SK-N-SH (cell line): Measurements from ENCODE around the gene MTG1. TPM values are rescaled to one million over a fixed set of nuclear protein-coding genes. Genes with fewer than 3 reads are reported as not detected.

Experiments used
- CTCF ChIA-PET: fragments of 300-600, 350-600 bp; formaldehyde crosslinking; extraction: SDS; loops from one replicate; lab custom pipeline; 2021; lab: Yijun Ruan, JAX
- POLR2A ChIA-PET: fragments of 350-600 bp; sonication (Branson Sonifier 250); formaldehyde crosslinking; extraction: SDS; loops from one replicate; lab custom pipeline; 2020; ENCODE audit warnings: antibody characterized with exemption, inconsistent platforms; lab: Yijun Ruan, JAX
- DNase-seq: peaks from one replicate; pipeline ENCODE4 v3.0.0; 2012
- H2AFZ ChIP-seq: fragments of 200-600 bp; sonication (generic); 2 replicates; pipeline ENCODE4 v1.8.1; 2016; ENCODE audit warnings: antibody characterized with exemption, mild to moderate bottlenecking, low read depth
- H3F3A ChIP-seq: fragments of 200-600 bp; sonication (generic); replicated peaks from 2 replicates; pipeline ENCODE3; 2016; ENCODE audit warnings: antibody characterized with exemption, mild to moderate bottlenecking; ENCODE audit not compliant: insufficient read depth
- H3K27ac ChIP-seq, 2 experiments: fragments of 200-500 bp in 1 of 2; fragments of 200-600 bp in 1 of 2; sonication (Bioruptor generic) in 1 of 2; sonication (generic), shearing (Covaris generic) in 1 of 2; 2 replicates each; pipeline versions ENCODE4 v1.5.1 to v1.6.1; 2014 to 2016; ENCODE audit warnings: low read depth in 2 of 2, inconsistent platforms in 1 of 2, low read length in 1 of 2, mild to moderate bottlenecking in 1 of 2, mixed read lengths in 1 of 2
- H3K27me3 ChIP-seq: fragments of 200-600 bp; sonication (generic), shearing (Covaris generic); 2 replicates; pipeline ENCODE4 v1.6.1; 2016; ENCODE audit warnings: mixed run types; ENCODE audit not compliant: insufficient read depth
- H3K36me3 ChIP-seq, 2 experiments: fragments of 200-500 bp in 1 of 2; fragments of 200-600 bp in 1 of 2; sonication (Bioruptor generic) in 1 of 2; sonication (generic) in 1 of 2; replicated peaks in 1 of 2; 2 replicates each; pipeline versions ENCODE3 to v1.5.1; 2014 to 2016; ENCODE audit warnings: low read length in 1 of 2, mild to moderate bottlenecking in 1 of 2; ENCODE audit not compliant: insufficient read depth in 2 of 2, control insufficient read depth in 1 of 2
- H3K4me1 ChIP-seq, 2 experiments: fragments of 200-500 bp in 1 of 2; fragments of 200-600 bp in 1 of 2; sonication (Bioruptor generic) in 1 of 2; sonication (generic), shearing (Covaris generic) in 1 of 2; 2 replicates each; pipeline versions ENCODE4 v1.5.1 to v1.6.1; 2014 to 2016; ENCODE audit warnings: low read depth in 1 of 2, low read length in 1 of 2, mixed run types in 1 of 2; ENCODE audit not compliant: insufficient read depth in 2 of 2, control insufficient read depth in 1 of 2
- H3K4me2 ChIP-seq: fragments of 200-600 bp; sonication (generic), shearing (Covaris generic); 2 replicates; pipeline ENCODE4 v1.6.1; 2017; ENCODE audit warnings: mixed run types
- H3K4me3 ChIP-seq, 2 experiments: fragments of 200-500 bp in 1 of 2; fragments of 200-600 bp in 1 of 2; sonication (Bioruptor generic) in 1 of 2; sonication (generic), shearing (Covaris generic) in 1 of 2; 2 replicates each; pipeline versions ENCODE4 v1.5.1 to v1.8.1; 2014 to 2016; ENCODE audit warnings: low read depth in 2 of 2, inconsistent platforms in 1 of 2, low read length in 1 of 2, mild to moderate bottlenecking in 1 of 2, mixed read lengths in 1 of 2, moderate library complexity in 1 of 2
- H3K79me2 ChIP-seq: fragments of 200-600 bp; sonication (generic); 2 replicates; pipeline ENCODE4 v1.8.1; 2017; ENCODE audit warnings: mild to moderate bottlenecking; ENCODE audit not compliant: insufficient read depth
- H3K9ac ChIP-seq: fragments of 200-600 bp; sonication (generic); 2 replicates; pipeline ENCODE4 v1.6.1; 2017; ENCODE audit warnings: mixed run types
- H3K9me2 ChIP-seq: fragments of 200-600 bp; sonication (generic); 2 replicates; pipeline ENCODE4 v1.6.1; 2017; ENCODE audit warnings: mixed run types
- H3K9me3 ChIP-seq: fragments of 200-600 bp; sonication (generic); 2 replicates; pipeline ENCODE4 v1.6.1; 2017; ENCODE audit warnings: mixed run types, mild to moderate bottlenecking, moderate library complexity
- H4K20me1 ChIP-seq: fragments of 200-600 bp; sonication (generic); 2 replicates; pipeline ENCODE4 v1.6.1; 2017; ENCODE audit warnings: mild to moderate bottlenecking, mixed run types; ENCODE audit not compliant: insufficient read depth
- EP300 ChIP-seq, 2 experiments: IDR thresholded peaks; 2 replicates each; pipeline versions ENCODE4 v1.4.0 to v1.6.1; 2012; ENCODE audit warnings: borderline replicate concordance in 1 of 2, low read depth in 1 of 2, low read length in 1 of 2
- FOSL2 ChIP-seq: IDR thresholded peaks from 2 replicates; pipeline ENCODE4 v1.4.0; 2012; ENCODE audit warnings: low read depth, mild to moderate bottlenecking, moderate library complexity, borderline replicate concordance
- FOXJ3 ChIP-seq: sonication (generic); formaldehyde crosslinking; IDR thresholded peaks from 2 replicates; pipeline ENCODE4 v1.5.1; 2020; ENCODE audit warnings: mild to moderate bottlenecking, missing genetic modification reagents
- FOXM1 ChIP-seq: IDR thresholded peaks from 2 replicates; pipeline ENCODE4 v1.4.0; 2012; ENCODE audit warnings: low read depth, mild to moderate bottlenecking
- GATA2 ChIP-seq: sonication (generic); formaldehyde crosslinking; IDR thresholded peaks from 2 replicates; pipeline ENCODE4 v1.5.0; 2020; ENCODE audit warnings: mild to moderate bottlenecking, missing genetic modification reagents
- JUND ChIP-seq: IDR thresholded peaks from 2 replicates; pipeline ENCODE4 v1.4.0; 2012
- MXI1 ChIP-seq: IDR thresholded peaks from 2 replicates; pipeline ENCODE4 v1.6.1; 2012; ENCODE audit warnings: mild to moderate bottlenecking, low read depth, low read length, improper control_type of control experiment
- POLR2AphosphoS5 ChIP-seq: IDR thresholded peaks from 2 replicates; pipeline ENCODE4 v1.6.1; 2012; ENCODE audit warnings: low read depth, low read length
- RFX5 ChIP-seq: IDR thresholded peaks from 2 replicates; pipeline ENCODE4 v1.6.1; 2012; ENCODE audit warnings: mild to moderate bottlenecking, improper control_type of control experiment, low read length
- RXRA ChIP-seq: IDR thresholded peaks from 2 replicates; pipeline ENCODE4 v1.4.0; 2012; ENCODE audit warnings: low read depth, mild to moderate bottlenecking, borderline replicate concordance
- TEAD4 ChIP-seq: IDR thresholded peaks from 2 replicates; pipeline ENCODE4 v1.4.0; 2012; ENCODE audit warnings: mild to moderate bottlenecking, borderline replicate concordance; ENCODE audit not compliant: insufficient read depth
- WGBS: methylation state at CpG from one replicate; pipeline ENCODE4 v1.1.6; 2017; ENCODE audit warnings: low lambda C conversion rate; 5-methylcytosine and 5-hydroxymethylcytosine counted together
- polyA plus RNA-seq, 3 experiments: library from polyadenylated mRNA; depleted of rRNA; stranded (reverse); fragments of >200 nt; gene quantifications; 2 replicates each; pipeline ENCODE4 v1.2.3, GENCODE V29; 2012
- TF ChIP-seq, protein P1 (sequence below): IDR thresholded peaks from 2 replicates; pipeline ENCODE4 v1.4.0; 2012; ENCODE audit warnings: low read depth, borderline replicate concordance
- TF ChIP-seq, protein P2 (sequence below): IDR thresholded peaks from 2 replicates; pipeline ENCODE4 v1.6.1; 2012; ENCODE audit warnings: mild to moderate bottlenecking, low read depth, low read length, moderate library complexity
- TF ChIP-seq, protein P3 (sequence below): fragments of 150-350 bp; IDR thresholded peaks from 2 replicates; pipeline ENCODE4 v1.6.1; 2017; ENCODE audit warnings: antibody characterized with exemption, low read length, low read depth, borderline replicate concordance
- TF ChIP-seq, protein P4 (sequence below): IDR thresholded peaks from 2 replicates; pipeline ENCODE4 v1.4.0; 2012; ENCODE audit warnings: low read depth, borderline replicate concordance

Gene MTG1
- polyA plus RNA-seq, 1 of the 3 experiments (the other 2 are of a cell fraction) = 86.4 TPM

DNA sequence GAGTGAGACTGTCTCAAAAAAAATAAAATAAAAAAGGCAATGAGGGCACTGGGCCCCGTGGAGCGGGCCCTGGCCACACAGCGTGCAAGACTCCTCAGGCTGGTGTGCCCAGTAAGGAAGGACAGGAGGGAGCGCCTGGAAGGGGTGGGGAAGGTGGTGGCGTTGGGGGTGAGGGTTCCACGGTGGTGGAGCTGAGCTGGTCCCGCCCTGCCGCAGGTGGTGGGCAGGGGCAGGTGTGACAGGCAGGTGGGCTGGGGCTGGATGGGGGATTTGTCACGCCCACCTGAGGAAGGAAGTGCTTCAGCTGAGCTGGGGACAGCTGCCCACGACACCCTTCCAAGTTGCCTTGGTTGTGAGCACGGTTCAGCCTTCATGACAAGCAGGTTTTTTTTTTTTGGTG lies 47.5 kb upstream of the MTG1 start:
- H3K36me3 ChIP-seq = no peaks in the 10 kb centered on the region
- H4K20me1 ChIP-seq = no peaks in the 10 kb centered on the region
- no peaks in the 10 kb centered on the region for H3K9me3 ChIP-seq
- ChIA-PET CTCF (interaction anchor here (1.5 to 2.1 kb wide), 2 partner anchors 9 to 17 kb away, joined by 4 to 20 read pairs; no protein-coding TSS in a partner anchor), POLR2A (interaction anchor here (1.0 kb wide), 1 partner anchor 15 kb away, joined by 3 read pairs; no protein-coding TSS in a partner anchor)
- H3K4me2 ChIP-seq = no peak overlapping the region
- peaks cover 0 to 11% of the 10 kb centered on the region in 2 experiments; a peak in 1 of 4 replicates for H3K4me1 ChIP-seq
- 58% methylated on average over 11 of the region's 11 CpGs for WGBS
- no peak overlapping the region for H3K27ac ChIP-seq
- H3F3A ChIP-seq = no peaks in the 10 kb centered on the region
- H3K9ac ChIP-seq = no peak overlapping the region
- peaks cover 38% of the 10 kb centered on the region; the same call in 1 of the 2 replicates for H3K27me3 ChIP-seq
- no peaks in the 10 kb centered on the region for H3K9me2 ChIP-seq
- no peak overlapping the region for H2AFZ ChIP-seq
- no peak overlapping the region for H3K4me3 ChIP-seq
- H3K79me2 ChIP-seq = no peaks in the 10 kb centered on the region
- DNase-seq = no peak
- TF ChIP-seq, protein P1, sequence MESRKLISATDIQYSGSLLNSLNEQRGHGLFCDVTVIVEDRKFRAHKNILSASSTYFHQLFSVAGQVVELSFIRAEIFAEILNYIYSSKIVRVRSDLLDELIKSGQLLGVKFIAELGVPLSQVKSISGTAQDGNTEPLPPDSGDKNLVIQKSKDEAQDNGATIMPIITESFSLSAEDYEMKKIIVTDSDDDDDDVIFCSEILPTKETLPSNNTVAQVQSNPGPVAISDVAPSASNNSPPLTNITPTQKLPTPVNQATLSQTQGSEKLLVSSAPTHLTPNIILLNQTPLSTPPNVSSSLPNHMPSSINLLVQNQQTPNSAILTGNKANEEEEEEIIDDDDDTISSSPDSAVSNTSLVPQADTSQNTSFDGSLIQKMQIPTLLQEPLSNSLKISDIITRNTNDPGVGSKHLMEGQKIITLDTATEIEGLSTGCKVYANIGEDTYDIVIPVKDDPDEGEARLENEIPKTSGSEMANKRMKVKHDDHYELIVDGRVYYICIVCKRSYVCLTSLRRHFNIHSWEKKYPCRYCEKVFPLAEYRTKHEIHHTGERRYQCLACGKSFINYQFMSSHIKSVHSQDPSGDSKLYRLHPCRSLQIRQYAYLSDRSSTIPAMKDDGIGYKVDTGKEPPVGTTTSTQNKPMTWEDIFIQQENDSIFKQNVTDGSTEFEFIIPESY = no peak
- TF ChIP-seq TEAD4 = no peak
- TF ChIP-seq FOXM1 = no peak
- TF ChIP-seq, protein P2, sequence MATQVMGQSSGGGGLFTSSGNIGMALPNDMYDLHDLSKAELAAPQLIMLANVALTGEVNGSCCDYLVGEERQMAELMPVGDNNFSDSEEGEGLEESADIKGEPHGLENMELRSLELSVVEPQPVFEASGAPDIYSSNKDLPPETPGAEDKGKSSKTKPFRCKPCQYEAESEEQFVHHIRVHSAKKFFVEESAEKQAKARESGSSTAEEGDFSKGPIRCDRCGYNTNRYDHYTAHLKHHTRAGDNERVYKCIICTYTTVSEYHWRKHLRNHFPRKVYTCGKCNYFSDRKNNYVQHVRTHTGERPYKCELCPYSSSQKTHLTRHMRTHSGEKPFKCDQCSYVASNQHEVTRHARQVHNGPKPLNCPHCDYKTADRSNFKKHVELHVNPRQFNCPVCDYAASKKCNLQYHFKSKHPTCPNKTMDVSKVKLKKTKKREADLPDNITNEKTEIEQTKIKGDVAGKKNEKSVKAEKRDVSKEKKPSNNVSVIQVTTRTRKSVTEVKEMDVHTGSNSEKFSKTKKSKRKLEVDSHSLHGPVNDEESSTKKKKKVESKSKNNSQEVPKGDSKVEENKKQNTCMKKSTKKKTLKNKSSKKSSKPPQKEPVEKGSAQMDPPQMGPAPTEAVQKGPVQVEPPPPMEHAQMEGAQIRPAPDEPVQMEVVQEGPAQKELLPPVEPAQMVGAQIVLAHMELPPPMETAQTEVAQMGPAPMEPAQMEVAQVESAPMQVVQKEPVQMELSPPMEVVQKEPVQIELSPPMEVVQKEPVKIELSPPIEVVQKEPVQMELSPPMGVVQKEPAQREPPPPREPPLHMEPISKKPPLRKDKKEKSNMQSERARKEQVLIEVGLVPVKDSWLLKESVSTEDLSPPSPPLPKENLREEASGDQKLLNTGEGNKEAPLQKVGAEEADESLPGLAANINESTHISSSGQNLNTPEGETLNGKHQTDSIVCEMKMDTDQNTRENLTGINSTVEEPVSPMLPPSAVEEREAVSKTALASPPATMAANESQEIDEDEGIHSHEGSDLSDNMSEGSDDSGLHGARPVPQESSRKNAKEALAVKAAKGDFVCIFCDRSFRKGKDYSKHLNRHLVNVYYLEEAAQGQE = no peak

DNA sequence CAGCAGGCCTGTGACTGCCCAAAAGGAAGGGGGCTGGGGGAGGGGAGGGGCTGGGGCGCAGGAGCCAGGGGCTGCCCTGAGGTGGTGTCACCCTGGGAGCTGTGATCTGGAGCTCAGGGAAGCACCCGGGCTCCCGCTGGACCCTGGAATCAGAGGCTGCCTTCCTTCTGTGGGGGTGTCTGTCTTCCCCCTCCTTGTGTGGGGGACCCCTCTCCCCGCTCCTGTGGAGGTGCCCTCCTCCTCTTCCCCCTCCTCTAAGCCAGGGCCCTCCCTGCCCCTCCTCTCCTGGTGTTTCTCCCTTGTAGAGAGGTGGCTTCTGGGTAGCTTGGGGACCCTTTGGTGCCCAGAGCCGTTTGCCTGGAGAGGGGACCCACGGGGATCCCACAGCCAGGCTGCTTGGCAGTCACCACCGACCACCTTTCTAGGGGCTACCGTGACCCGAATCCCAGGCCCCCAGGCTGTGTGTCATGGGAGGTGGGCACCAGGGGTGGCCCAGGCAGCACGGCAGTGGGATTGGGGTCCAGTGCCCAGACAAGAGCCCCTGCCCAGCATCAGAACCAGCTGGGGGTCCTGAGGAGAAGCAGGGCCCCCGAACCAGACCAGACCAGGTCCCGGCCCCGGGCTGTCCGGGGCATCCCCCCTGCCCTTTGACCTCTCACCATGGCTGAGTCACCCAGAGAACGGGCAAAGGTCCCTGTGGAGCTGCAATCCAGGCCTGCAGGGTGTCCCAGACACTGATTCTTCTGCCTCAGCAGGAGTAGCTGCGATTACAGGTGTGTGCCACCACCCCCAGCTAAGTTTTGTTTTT lies 46.0 kb upstream of the MTG1 start:
- Histone ChIP-seq H3F3A (no peaks in the 10 kb centered on the region), H3K4me3 (no peak overlapping the region), H3K36me3 (no peaks in the 10 kb centered on the region), H2AFZ (no peak overlapping the region), H3K9me3 (no peaks in the 10 kb centered on the region), H3K4me1 (peaks cover 0 to 11% of the 10 kb centered on the region in 2 experiments; a peak in 1 of 4 replicates), H3K4me2 (no peak overlapping the region), H3K9ac (no peak overlapping the region), H3K9me2 (no peaks in the 10 kb centered on the region), H3K27me3 (peaks cover 26% of the 10 kb centered on the region; the same call in 1 of the 2 replicates), H3K79me2 (no peaks in the 10 kb centered on the region), H4K20me1 (no peaks in the 10 kb centered on the region), H3K27ac (no peak overlapping the region)
- CTCF ChIA-PET = interaction anchor here (0.6 to 2.1 kb wide), 4 partner anchors 8 to 261 kb away, joined by 3 to 20 read pairs (median 4); no protein-coding TSS in a partner anchor
- POLR2A ChIA-PET = interaction anchor here (0.6 to 1.4 kb wide), 4 partner anchors 10 to 31 kb away, joined by 3 to 4 read pairs (median 3); partner anchors contain the start of gene FUOM
- 16% methylated on average over 7 of the region's 16 CpGs for WGBS
- DNase-seq = peak; percentile 61
- TF ChIP-seq FOXM1 (no peak), FOXJ3 (no peak), POLR2AphosphoS5 (no peak), FOSL2 (no peak), RFX5 (no peak), GATA2 (CRISPR knock-in tag) (no peak), EP300 (IDR thresholded peaks at IDR 0.05; ENCODE audit: borderline replicate concordance in 1 of 2, low read depth in 1 of 2, low read length in 1 of 2) (no peak), MXI1 (no peak), JUND (no peak), RXRA (no peak)
- TF ChIP-seq, protein P1 = no peak
- TF ChIP-seq, protein P3, sequence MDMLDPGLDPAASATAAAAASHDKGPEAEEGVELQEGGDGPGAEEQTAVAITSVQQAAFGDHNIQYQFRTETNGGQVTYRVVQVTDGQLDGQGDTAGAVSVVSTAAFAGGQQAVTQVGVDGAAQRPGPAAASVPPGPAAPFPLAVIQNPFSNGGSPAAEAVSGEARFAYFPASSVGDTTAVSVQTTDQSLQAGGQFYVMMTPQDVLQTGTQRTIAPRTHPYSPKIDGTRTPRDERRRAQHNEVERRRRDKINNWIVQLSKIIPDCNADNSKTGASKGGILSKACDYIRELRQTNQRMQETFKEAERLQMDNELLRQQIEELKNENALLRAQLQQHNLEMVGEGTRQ = no peak
- TF ChIP-seq, protein P4, sequence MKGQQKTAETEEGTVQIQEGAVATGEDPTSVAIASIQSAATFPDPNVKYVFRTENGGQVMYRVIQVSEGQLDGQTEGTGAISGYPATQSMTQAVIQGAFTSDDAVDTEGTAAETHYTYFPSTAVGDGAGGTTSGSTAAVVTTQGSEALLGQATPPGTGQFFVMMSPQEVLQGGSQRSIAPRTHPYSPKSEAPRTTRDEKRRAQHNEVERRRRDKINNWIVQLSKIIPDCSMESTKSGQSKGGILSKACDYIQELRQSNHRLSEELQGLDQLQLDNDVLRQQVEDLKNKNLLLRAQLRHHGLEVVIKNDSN = no peak
